ENCODE measurements around the gene C4orf50. TPM values are rescaled to one million over a fixed set of nuclear protein-coding genes. Genes with fewer than 3 reads are reported as not detected.

C4orf50 gene
- total RNA-seq, 1 experiment from 2014 or later, result 0.17 TPM

GRCh38 chr4:5945936-5946335, 72.3 kb downstream of the C4orf50 start:
- no peak overlapping the region for H2AFZ ChIP-seq (ENCODE audit: low read length)

More at GRCh38 chr4:5945936-5946335, 72.3 kb downstream of the C4orf50 start:
- Mint-ChIP-seq H3K4me3 (no peak overlapping the region), H3K27me3 (ENCODE audit: low read depth) (peaks cover 40% of the 10 kb centered on the region), H3K36me3 (ENCODE audit: insufficient read depth in 1 of 3, low read depth in 3 of 3) (peaks cover 2 to 9% (median 3%) of the 10 kb centered on the region in 3 experiments; a peak in 4 of 7 replicates), H3K4me1 (peaks cover 4 to 10% of the 10 kb centered on the region in 2 experiments; a peak in 3 of 4 replicates), H3K27ac (no peak overlapping the region), H3K9me3 (peaks cover 10 to 11% of the 10 kb centered on the region in 2 experiments; a peak in 4 of 5 replicates)
- Histone ChIP-seq H3K9me3 (ENCODE audit: control insufficient read depth, low read depth, low read length) (no peaks in the 10 kb centered on the region), H3K9ac (ENCODE audit: extremely low read depth, insufficient read length, low read length) (no peak overlapping the region), H3K79me1 (ENCODE audit: insufficient read depth, low read depth, low read length, poor library complexity, severe bottlenecking) (no peaks in the 10 kb centered on the region), H3K56ac (ENCODE audit: insufficient read length, low read depth, low read length) (no peak overlapping the region), H3K79me2 (ENCODE audit: insufficient read depth, low read length) (no peaks in the 10 kb centered on the region), H3K14ac (ENCODE audit: insufficient read depth, low read length) (no peak overlapping the region; the same call in 1 of the 2 replicates), H4K8ac (replicated peaks; ENCODE audit: insufficient read length, low read depth, low read length) (no peak overlapping the region), H2BK15ac (ENCODE audit: low read depth, low read length) (no peak overlapping the region), H3K4me2 (ENCODE audit: insufficient read depth, insufficient read length, low read length) (no peak overlapping the region), H3K27ac (ENCODE audit: insufficient read length, low read depth, low read length) (no peak overlapping the region), H3T11ph (ENCODE audit: low read length) (no peak overlapping the region), H2AK5ac (ENCODE audit: insufficient read length, low read length) (no peak overlapping the region), H4K20me1 (ENCODE audit: control insufficient read depth, insufficient read depth, insufficient read length) (no peaks in the 10 kb centered on the region), H4K5ac (ENCODE audit: insufficient read length, low read depth, low read length) (no peak overlapping the region), H3K4ac (ENCODE audit: low read depth, low read length) (no peak overlapping the region), H3K27me3 (ENCODE audit: insufficient read depth, low read length) (0 out of 2 replicates have a peak, but pooled peaks cover 3% of the 10 kb centered on the region), H4K91ac (ENCODE audit: insufficient read length, low read depth, low read length) (peak overlapping the region; percentile 44), H2BK5ac (ENCODE audit: insufficient read length, low read length) (no peak overlapping the region), H2BK20ac (ENCODE audit: low read depth, low read length, poor library complexity, severe bottlenecking) (no peak overlapping the region), H3K23ac (ENCODE audit: insufficient read length, low read depth, low read length) (no peak overlapping the region), H3K4me1 (ENCODE audit: insufficient read depth, low read length) (no peaks in the 10 kb centered on the region; the same call in 1 of the 2 replicates), H2BK12ac (ENCODE audit: insufficient read length, low read depth, low read length) (no peak overlapping the region), H2BK120ac (ENCODE audit: low read depth, low read length, poor library complexity, severe bottlenecking) (no peak overlapping the region), H3K23me2 (ENCODE audit: insufficient read length, low read depth, low read length, poor library complexity, severe bottlenecking) (no peaks in the 10 kb centered on the region), H3K18ac (ENCODE audit: insufficient read length, low read depth, low read length) (no peak overlapping the region)
- TF ChIP-seq CTCF (conservative IDR thresholded peaks at IDR 0.05), result no peak
- no CpG with 5 or more reads among the region's 6 CpGs for WGBS (ENCODE audit: extremely low coverage, insufficient read length, low lambda C conversion rate)
- no peak for DNase-seq

Data from H9 (cell line).